OCI-LY3 (cell line): ENCODE data around the gene XDH.

Source experiments
- H2AFZ ChIP-seq: fragments of 200-600, 300-600 bp; shearing (Covaris generic); 2 replicates; pipeline ENCODE4 v1.6.0; 2014; ENCODE audit warnings: antibody characterized with exemption, low read depth, low read length
- H3K27ac ChIP-seq: fragments of 200-600, 300-600 bp; sonication (generic); 2 replicates; pipeline ENCODE4 v1.5.1; 2014; ENCODE audit warnings: mild to moderate bottlenecking, low read length, moderate library complexity, mixed read lengths
- H3K27me3 ChIP-seq: fragments of 200-600, 300-600 bp; sonication (generic); 2 replicates; pipeline ENCODE4 v1.6.1; 2014; ENCODE audit warnings: low read depth, low read length, mixed read lengths
- H3K36me3 ChIP-seq: fragments of 200-600, 300-600 bp; sonication (generic); replicated peaks from 2 replicates; pipeline ENCODE3; 2014; ENCODE audit warnings: low read depth, low read length, mixed read lengths
- H3K4me1 ChIP-seq: fragments of 300-600, 200-600 bp; sonication (generic); 2 replicates; pipeline ENCODE4 v1.6.1; 2014; ENCODE audit warnings: low read length, mixed read lengths
- H3K4me2 ChIP-seq: fragments of 200-600, 300-600 bp; sonication (generic); 2 replicates; pipeline ENCODE4 v1.6.1; 2014; ENCODE audit warnings: low read length, mixed read lengths
- H3K4me3 ChIP-seq: fragments of 300-600, 200-600 bp; sonication (generic); 2 replicates; pipeline ENCODE4 v1.5.1; 2014; ENCODE audit warnings: antibody characterized with exemption, mild to moderate bottlenecking, low read length, moderate library complexity
- H3K79me2 ChIP-seq: fragments of 300-600, 200-600 bp; shearing (Covaris generic); 2 replicates; pipeline ENCODE4 v1.6.1; 2014; ENCODE audit warnings: mild to moderate bottlenecking, low read length, mixed read lengths
- H3K9ac ChIP-seq: fragments of 300-600, 200-600 bp; shearing (Covaris generic); 2 replicates; pipeline ENCODE4 v1.6.0; 2014; ENCODE audit warnings: mild to moderate bottlenecking, low read length, moderate library complexity
- H3K9me3 ChIP-seq: fragments of 200-600, 300-600 bp; shearing (Covaris generic); 2 replicates; pipeline ENCODE4 v1.6.1; 2014; ENCODE audit warnings: low read length, mixed read lengths; ENCODE audit not compliant: insufficient read depth
- H4K20me1 ChIP-seq: fragments of 200-600, 300-600 bp; sonication (generic); 2 replicates; pipeline ENCODE4 v1.6.1; 2016; ENCODE audit warnings: low read length, mixed read lengths; ENCODE audit not compliant: insufficient read depth
- CTCF ChIP-seq: fragments of 200-600, 300-600 bp; sonication (generic); IDR thresholded peaks from 2 replicates; pipeline ENCODE4 v1.5.1; 2014; ENCODE audit warnings: antibody characterized with exemption, low read length, low read depth
- EZH2phosphoT487 ChIP-seq: fragments of 200-600 bp; shearing (Covaris generic); IDR thresholded peaks from 2 replicates; pipeline ENCODE4 v1.6.1; 2018; ENCODE audit warnings: antibody characterized with exemption, mixed run types, low read depth

XDH gene

GRCh38 chr2:31286961-31287550, 127.5 kb downstream of the XDH start:
- H3K4me1 ChIP-seq, result peaks cover 3% of the 10 kb centered on the region; the same call in 1 of the 2 replicates
- H2AFZ ChIP-seq, result no peak overlapping the region
- H3K9ac ChIP-seq, result no peak overlapping the region
- no peak overlapping the region for H3K4me3 ChIP-seq
- H3K27ac ChIP-seq, result no peak overlapping the region
- H3K9me3 ChIP-seq, result no peaks in the 10 kb centered on the region
- H4K20me1 ChIP-seq, result no peaks in the 10 kb centered on the region
- no peak overlapping the region for H3K4me2 ChIP-seq
- TF ChIP-seq EZH2phosphoT487 (no peak), CTCF (no peak)
- H3K36me3 ChIP-seq, result no peaks in the 10 kb centered on the region
- H3K79me2 ChIP-seq, result no peaks in the 10 kb centered on the region
- H3K27me3 ChIP-seq, result no peaks in the 10 kb centered on the region

DNA sequence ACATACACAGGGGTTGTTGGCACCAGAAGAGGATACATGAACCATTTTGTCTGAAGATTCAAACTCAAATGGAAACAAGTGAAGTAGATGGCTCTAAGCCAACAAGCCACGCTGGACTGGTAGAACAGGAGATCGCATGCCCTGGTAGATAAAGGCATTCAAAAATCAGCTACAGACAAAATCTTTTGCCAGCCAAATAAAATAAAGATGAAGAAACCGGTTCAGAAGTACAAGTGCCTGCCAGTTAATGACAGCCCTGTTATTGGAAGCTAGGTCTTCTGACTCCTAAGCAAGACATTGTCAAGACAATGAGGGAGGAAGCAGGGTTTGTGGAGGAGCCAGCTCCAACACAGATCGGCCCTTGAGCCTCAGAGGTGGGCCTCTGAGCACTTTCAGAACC, 128.3 kb downstream of the XDH start:
- H3K9me3 ChIP-seq, result no peaks in the 10 kb centered on the region
- TF ChIP-seq CTCF (no peak), EZH2phosphoT487 (no peak)
- H3K79me2 ChIP-seq, result no peaks in the 10 kb centered on the region
- H3K27ac ChIP-seq, result no peak overlapping the region
- peaks cover 3% of the 10 kb centered on the region; the same call in 1 of the 2 replicates for H3K4me1 ChIP-seq
- no peaks in the 10 kb centered on the region for H3K27me3 ChIP-seq
- no peaks in the 10 kb centered on the region for H3K36me3 ChIP-seq
- H2AFZ ChIP-seq, result no peak overlapping the region
- H3K4me2 ChIP-seq, result no peak overlapping the region
- H3K9ac ChIP-seq, result no peak overlapping the region
- no peaks in the 10 kb centered on the region for H4K20me1 ChIP-seq
- H3K4me3 ChIP-seq, result no peak overlapping the region
